Prostate gland (tissue), 2 donors: ENCODE measurements around the gene NEK6.

ENCODE experiments used
- POLR2A ChIP-seq: fragments of 450-650 bp; IDR thresholded peaks from one replicate; pipeline ENCODE4 v1.6.1; 2016; ENCODE audit warnings: antibody characterized with exemption, mild to moderate bottlenecking
- TF ChIP-seq, protein P1 (sequence below), 4 experiments: fragments of 200-600 bp in 2 of 4; fragments of 450-650 bp in 2 of 4; sonication (generic) in 2 of 4; IDR thresholded peaks; 1 replicate in 3 of 4; 2 replicates in 1 of 4; pipeline ENCODE4 v1.5.1; 2016 to 2019; ENCODE audit warnings: antibody characterized with exemption in 4 of 4, mild to moderate bottlenecking in 2 of 4, moderate library complexity in 2 of 4

GRCh38 chr9:124312290-124313265 lies 54.8 kb downstream of the NEK6 start:
- TF ChIP-seq, protein P1, sequence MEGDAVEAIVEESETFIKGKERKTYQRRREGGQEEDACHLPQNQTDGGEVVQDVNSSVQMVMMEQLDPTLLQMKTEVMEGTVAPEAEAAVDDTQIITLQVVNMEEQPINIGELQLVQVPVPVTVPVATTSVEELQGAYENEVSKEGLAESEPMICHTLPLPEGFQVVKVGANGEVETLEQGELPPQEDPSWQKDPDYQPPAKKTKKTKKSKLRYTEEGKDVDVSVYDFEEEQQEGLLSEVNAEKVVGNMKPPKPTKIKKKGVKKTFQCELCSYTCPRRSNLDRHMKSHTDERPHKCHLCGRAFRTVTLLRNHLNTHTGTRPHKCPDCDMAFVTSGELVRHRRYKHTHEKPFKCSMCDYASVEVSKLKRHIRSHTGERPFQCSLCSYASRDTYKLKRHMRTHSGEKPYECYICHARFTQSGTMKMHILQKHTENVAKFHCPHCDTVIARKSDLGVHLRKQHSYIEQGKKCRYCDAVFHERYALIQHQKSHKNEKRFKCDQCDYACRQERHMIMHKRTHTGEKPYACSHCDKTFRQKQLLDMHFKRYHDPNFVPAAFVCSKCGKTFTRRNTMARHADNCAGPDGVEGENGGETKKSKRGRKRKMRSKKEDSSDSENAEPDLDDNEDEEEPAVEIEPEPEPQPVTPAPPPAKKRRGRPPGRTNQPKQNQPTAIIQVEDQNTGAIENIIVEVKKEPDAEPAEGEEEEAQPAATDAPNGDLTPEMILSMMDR (IDR thresholded peaks at IDR 0.05) = no peak
- no peak for TF ChIP-seq POLR2A
